ENCODE results near the gene TUG1.

The TUG1 gene

GRCh38 chr22:31019191-31019930 lies 50.3 kb downstream of the TUG1 start:
- FAIRE-seq = no peak

- no peak for FAIRE-seq
These were observed 51.3 kb downstream of the TUG1 start for GRCh38 chr22:31020334-31020733.

GRCh38 chr22:31022516-31022915 lies 53.5 kb downstream of the TUG1 start:
- no peak for FAIRE-seq
